HG03066 (cell line): ENCODE measurements around the gene MLYCD.

Source experiments
- ATAC-seq: cut with Tn5 transposase; IDR thresholded peaks from one replicate; pipeline ENCODE4 v1.9.1; 2021; ENCODE audit warnings: low read depth; ENCODE audit not compliant: unreplicated experiment

MLYCD gene

GRCh38 chr16:83967838-83968305, 69.0 kb downstream of the MLYCD start, which contains the start of gene NECAB2:
TSS of gene NECAB2 (plus strand) at chr16:83968244. CDS start at chr16:83968649, 405 bp downstream.
- ATAC-seq: no peak

DNA sequence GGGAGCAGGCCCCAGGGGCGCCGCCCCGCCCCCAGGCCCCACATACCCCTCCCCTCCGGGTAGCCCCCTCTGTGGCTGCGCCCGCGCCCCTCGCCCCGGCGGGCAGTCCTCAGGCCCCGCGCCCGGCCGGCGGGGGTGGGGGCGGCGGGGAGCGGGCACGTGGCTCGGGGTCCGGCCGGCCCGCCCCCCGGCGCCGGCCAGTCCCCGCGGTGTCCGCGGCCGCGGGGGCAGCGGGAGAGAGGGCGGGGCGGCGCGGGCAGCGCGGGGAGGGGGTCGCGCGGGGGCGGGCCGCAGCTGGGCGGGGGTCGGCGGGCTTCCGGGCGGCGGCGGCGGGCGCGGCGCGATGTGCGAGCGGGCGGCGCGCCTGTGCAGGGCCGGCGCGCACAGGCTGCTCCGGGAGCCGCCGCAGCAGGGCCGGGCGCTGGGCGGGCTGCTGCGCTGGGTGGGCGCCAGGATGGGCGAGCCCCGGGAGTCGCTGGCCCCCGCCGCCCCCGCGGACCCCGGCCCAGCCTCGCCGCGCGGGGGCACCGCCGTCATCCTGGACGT, 69.5 kb downstream of the MLYCD start:
- no peak for ATAC-seq

GRCh38 chr16:83968891-83969649, 70.2 kb downstream of the MLYCD start:
- no peak for ATAC-seq

DNA sequence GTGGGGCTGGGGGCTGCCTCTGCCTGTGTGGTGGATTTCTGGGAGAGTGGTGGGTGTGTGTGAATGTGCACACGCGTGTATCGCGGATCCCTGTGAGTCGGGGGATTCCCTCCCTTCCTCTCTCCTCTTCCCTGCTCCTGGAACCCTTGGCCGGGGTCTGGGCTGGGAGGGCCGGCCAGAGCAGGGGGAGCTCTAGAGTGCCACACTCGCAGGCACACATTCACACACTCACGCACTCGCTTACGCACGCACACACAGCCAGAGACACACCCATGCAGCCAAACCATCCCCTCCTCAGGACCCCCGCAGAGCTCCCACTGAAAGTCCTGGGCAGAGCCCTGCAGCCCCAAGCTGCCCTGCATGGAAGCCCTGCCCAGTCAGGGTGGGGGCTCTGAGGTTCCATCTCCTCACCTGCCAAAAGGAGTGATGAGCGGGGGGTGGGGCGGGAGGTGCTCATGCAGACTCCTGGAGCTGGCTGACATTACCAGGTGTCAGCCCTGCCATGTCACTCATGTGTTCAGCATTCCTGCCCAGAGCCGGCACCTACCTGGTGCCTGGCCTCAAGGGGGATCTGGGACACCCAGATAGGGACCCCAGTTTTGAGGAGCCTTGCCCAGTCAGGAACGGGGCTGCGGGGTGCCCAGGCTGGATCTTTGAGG, 71.0 kb downstream of the MLYCD start:
- no peak for ATAC-seq

DNA sequence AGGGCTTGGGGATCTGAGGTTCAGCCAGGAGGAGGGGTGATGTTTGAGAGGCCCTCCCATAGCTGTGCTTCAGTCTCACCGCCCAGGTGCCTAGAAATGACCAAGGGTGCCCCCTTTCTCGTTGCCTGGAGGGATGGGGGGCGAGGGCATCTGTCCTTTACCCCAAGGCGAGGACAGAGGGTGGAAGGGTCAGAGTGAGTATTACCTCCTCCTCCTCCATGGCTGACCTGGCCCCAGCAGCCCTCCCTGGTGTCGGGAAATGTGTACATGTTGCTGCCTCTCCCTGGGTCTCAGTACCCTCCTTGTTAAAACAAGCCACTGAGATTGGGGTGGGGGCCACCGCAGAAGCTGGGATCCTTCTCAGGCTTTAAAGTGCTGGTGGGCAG, 71.5 kb downstream of the MLYCD start:
- ATAC-seq: no peak

DNA sequence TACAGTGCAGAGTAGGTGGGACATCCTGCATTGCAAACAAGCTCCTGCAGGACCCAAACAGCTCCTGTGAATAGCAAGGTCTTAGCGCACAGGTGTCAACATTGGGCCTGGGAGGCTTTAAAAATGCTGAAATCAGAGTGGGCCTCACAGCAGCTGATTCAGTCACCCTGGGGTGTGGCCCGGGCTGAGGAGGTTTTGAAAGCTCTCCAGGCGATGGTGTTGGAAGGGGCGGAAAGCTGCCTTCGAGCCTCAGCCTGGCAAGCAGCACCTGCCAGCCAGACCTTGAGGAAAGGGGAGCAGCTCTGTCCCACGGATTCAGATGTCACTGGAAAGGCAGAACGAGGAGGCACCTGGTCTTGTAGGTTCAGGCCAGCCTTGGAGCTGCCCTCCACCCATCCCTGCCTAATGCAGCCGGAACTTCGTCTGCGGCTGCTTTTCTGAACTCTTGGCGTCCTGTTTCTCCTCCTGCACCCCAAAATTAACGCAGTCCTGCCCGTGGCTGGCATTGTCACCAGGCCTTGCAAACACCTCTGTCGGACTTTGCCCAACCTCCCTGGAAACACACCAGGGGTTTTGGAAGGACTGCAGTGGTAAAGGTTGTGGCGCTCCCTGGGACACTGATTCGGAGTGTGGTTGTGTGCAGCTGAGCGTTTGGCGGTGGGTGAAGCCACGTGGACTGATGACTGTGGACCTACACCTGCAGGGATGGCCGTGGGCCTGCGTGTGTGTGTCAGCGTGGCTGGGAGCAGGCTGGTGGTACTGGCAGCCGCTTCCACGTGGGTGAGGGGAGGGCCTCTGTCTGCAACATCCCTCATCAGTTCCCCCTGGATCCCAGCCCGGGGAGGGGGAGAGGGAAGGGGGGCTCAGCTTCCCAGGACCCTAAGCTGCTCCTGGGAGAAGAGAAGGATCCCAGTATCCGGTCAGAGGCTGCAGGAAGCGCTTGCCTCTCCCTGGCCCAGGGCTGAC, 72.5 kb downstream of the MLYCD start:
- no peak for ATAC-seq

GRCh38 chr16:83972256-83973008, 73.5 kb downstream of the MLYCD start:
- ATAC-seq: no peak

DNA sequence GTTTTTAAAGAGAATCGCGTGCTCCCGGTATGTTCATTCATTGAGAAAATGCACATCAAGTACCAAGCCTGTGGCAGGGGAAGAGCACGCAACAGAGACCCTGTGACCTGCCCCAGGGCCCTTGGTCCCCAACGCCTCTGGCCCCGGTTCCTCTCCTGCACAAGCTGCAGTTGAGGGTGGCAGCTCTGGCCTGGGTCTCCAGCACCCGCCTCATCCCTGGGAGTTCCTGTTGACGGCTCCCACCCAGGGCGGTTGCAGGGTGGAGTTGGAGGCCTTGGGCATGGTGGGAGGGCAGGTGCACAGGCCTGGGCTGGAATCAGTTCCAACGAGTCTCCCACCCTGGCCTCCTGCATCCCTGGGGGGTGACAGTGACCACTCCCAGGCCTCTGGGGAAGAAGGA, 74.2 kb downstream of the MLYCD start:
- ATAC-seq: no peak

GRCh38 chr16:83973581-83974385, 74.9 kb downstream of the MLYCD start:
- ATAC-seq: no peak

- no peak for ATAC-seq
Measured at GRCh38 chr16:83974475-83974874, 75.6 kb downstream of the MLYCD start.

GRCh38 chr16:83975590-83976260, 76.8 kb downstream of the MLYCD start:
- ATAC-seq: no peak
